WTC11 (cell line): ENCODE data around the gene TMEM186. TPM values are rescaled to one million over a fixed set of nuclear protein-coding genes. Genes with fewer than 3 reads are reported as not detected.

Experiments
- ATAC-seq: fragments of 200-7000 bp; cut with Tn5 transposase; 2 replicates; pipeline ENCODE4 v1.10.0; 2021; ENCODE audit warnings: mild to moderate bottlenecking, moderate library complexity
- CTCF ChIA-PET: fragments of 300-600 bp; sonication (Branson Sonifier 250); formaldehyde crosslinking; loops from one replicate; lab custom pipeline; 2021; ENCODE audit warnings: antibody characterized with exemption; lab: Charles Lee
- POLR2A ChIA-PET: fragments of 350-600 bp; sonication (Branson Sonifier 250); formaldehyde crosslinking; loops from one replicate; lab custom pipeline; 2021; ENCODE audit warnings: antibody characterized with exemption; lab: Charles Lee
- DNase-seq: peaks from one replicate; pipeline ENCODE4 v3.0.0; 2021; ENCODE audit warnings: low spot score
- H3K27ac Mint-ChIP-seq: 2 replicates; pipeline ENCODE4 v1.8.0; 2021; ENCODE audit warnings: mixed read lengths
- H3K27me3 Mint-ChIP-seq: 2 replicates; pipeline ENCODE4 v1.8.0; 2021; ENCODE audit warnings: low read depth, mild to moderate bottlenecking, moderate library complexity, mixed read lengths
- H3K36me3 Mint-ChIP-seq: 2 replicates; pipeline ENCODE4 v1.8.0; 2021; ENCODE audit warnings: mixed read lengths
- H3K4me1 Mint-ChIP-seq: 2 replicates; pipeline ENCODE4 v1.8.0; 2022; ENCODE audit warnings: mixed read lengths
- H3K4me3 Mint-ChIP-seq: 2 replicates; pipeline ENCODE4 v1.8.0; 2021; ENCODE audit warnings: mild to moderate bottlenecking, moderate library complexity, mixed read lengths
- H3K9me3 Mint-ChIP-seq: 2 replicates; pipeline ENCODE4 v1.8.0; 2021; ENCODE audit warnings: mixed read lengths
- AFF4 ChIP-seq: sonication (generic); formaldehyde crosslinking; IDR thresholded peaks from 2 replicates; pipeline ENCODE4 v1.8.1; 2023; ENCODE audit warnings: mild to moderate bottlenecking, missing genetic modification reagents, borderline replicate concordance
- E2F5 ChIP-seq: sonication (generic); formaldehyde crosslinking; IDR thresholded peaks from 2 replicates; pipeline ENCODE4 v1.8.1; 2022; ENCODE audit warnings: mild to moderate bottlenecking, moderate library complexity, missing genetic modification reagents
- EMX1 ChIP-seq: fragments of 250-450 bp; sonication (Bioruptor Pico); IDR thresholded peaks from 2 replicates; pipeline ENCODE4 v1.8.0; 2021; ENCODE audit warnings: mild to moderate bottlenecking
- ESRRA ChIP-seq: sonication (generic); formaldehyde crosslinking; IDR thresholded peaks from 2 replicates; pipeline ENCODE4 v1.8.1; 2022; ENCODE audit warnings: mild to moderate bottlenecking, missing genetic modification reagents, borderline replicate concordance
- FOXK1 ChIP-seq: sonication (generic); formaldehyde crosslinking; IDR thresholded peaks from 2 replicates; pipeline ENCODE4 v1.8.0; 2022; ENCODE audit warnings: mild to moderate bottlenecking, moderate library complexity, missing genetic modification reagents
- GABPB1 ChIP-seq: sonication (generic); formaldehyde crosslinking; IDR thresholded peaks from 2 replicates; pipeline ENCODE4 v1.8.1; 2023; ENCODE audit warnings: mild to moderate bottlenecking, missing genetic modification reagents
- GTF2I ChIP-seq: fragments of 250-450 bp; sonication (Bioruptor Pico); conservative IDR thresholded peaks from 2 replicates; pipeline ENCODE4 v1.4.0; 2021; ENCODE audit warnings: mild to moderate bottlenecking
- IRF2 ChIP-seq: sonication (generic); formaldehyde crosslinking; IDR thresholded peaks from 2 replicates; pipeline ENCODE4 v1.8.0; 2022; ENCODE audit warnings: low read depth, missing genetic modification reagents, borderline replicate concordance
- KAT7 ChIP-seq: sonication (generic); formaldehyde crosslinking; IDR thresholded peaks from 2 replicates; pipeline ENCODE4 v1.8.1; 2023; ENCODE audit warnings: missing genetic modification reagents, mild to moderate bottlenecking, borderline replicate concordance
- NR1H2 ChIP-seq: sonication (generic); formaldehyde crosslinking; IDR thresholded peaks from 2 replicates; pipeline ENCODE4 v1.9.0; 2021; ENCODE audit warnings: mild to moderate bottlenecking, moderate library complexity, missing genetic modification reagents
- PRRX2 ChIP-seq: fragments of 250-450 bp; sonication (Bioruptor Pico); IDR thresholded peaks from 2 replicates; pipeline ENCODE4 v1.8.0; 2021; ENCODE audit warnings: mild to moderate bottlenecking
- ZMAT4 ChIP-seq: fragments of 250-450 bp; sonication (Bioruptor Pico); IDR thresholded peaks from 2 replicates; pipeline ENCODE4 v1.9.0; 2021; ENCODE audit warnings: mild to moderate bottlenecking
- ZNF263 ChIP-seq: sonication (generic); formaldehyde crosslinking; IDR thresholded peaks from 2 replicates; pipeline ENCODE4 v1.8.1; 2022; ENCODE audit warnings: low read depth, mild to moderate bottlenecking, moderate library complexity, missing genetic modification reagents
- ZNF416 ChIP-seq: fragments of 250-450 bp; sonication (Bioruptor Pico); IDR thresholded peaks from 2 replicates; pipeline ENCODE4 v1.9.0; 2021; ENCODE audit warnings: mild to moderate bottlenecking, inconsistent platforms
- ZNF425 ChIP-seq: fragments of 250-450 bp; sonication (Bioruptor Pico); conservative IDR thresholded peaks from 2 replicates; pipeline ENCODE4 v1.9.0; 2021; ENCODE audit warnings: mild to moderate bottlenecking
- total RNA-seq: library from RNA; stranded (reverse); gene quantifications from 3 replicates; pipeline ENCODE4 v1.2.3, GENCODE V29; 2021
- TF ChIP-seq, protein P1 (sequence below): fragments of 250-450 bp; sonication (Bioruptor Pico); IDR thresholded peaks from 2 replicates; pipeline ENCODE4 v1.9.0; 2021; ENCODE audit warnings: moderate library complexity, mild to moderate bottlenecking, inconsistent platforms, borderline replicate concordance
- TF ChIP-seq, protein P2 (sequence below): sonication (generic); formaldehyde crosslinking; IDR thresholded peaks from 2 replicates; pipeline ENCODE4 v1.8.0; 2022; ENCODE audit warnings: mild to moderate bottlenecking, missing genetic modification reagents
- TF ChIP-seq, protein P3 (sequence below): sonication (generic); formaldehyde crosslinking; IDR thresholded peaks from 2 replicates; pipeline ENCODE4 v1.8.0; 2023; ENCODE audit warnings: missing genetic modification reagents
- TF ChIP-seq, protein P4 (sequence below): sonication (generic); formaldehyde crosslinking; IDR thresholded peaks from 2 replicates; pipeline ENCODE4 v1.8.0; 2023; ENCODE audit warnings: missing genetic modification reagents, mild to moderate bottlenecking, borderline replicate concordance

TMEM186 gene
- total RNA-seq, 1 experiment from 2014 or later, result 17.8 TPM

- CTCF ChIA-PET, result no interaction called here
- H3K27ac Mint-ChIP-seq, result no peak overlapping the region
These were observed 22.1 kb downstream of the TMEM186 start for GRCh38 chr16:8775359-8775758.

GRCh38 chr16:8774208-8774607, 23.2 kb downstream of the TMEM186 start:
- ChIA-PET POLR2A (no interaction called here), CTCF (no interaction called here)
- Mint-ChIP-seq H3K27ac (no peak overlapping the region), H3K27me3 (no peaks in the 10 kb centered on the region), H3K9me3 (peaks cover 3% of the 10 kb centered on the region), H3K4me1 (no peaks in the 10 kb centered on the region), H3K36me3 (peaks cover 3% of the 10 kb centered on the region), H3K4me3 (no peak overlapping the region)
- DNase-seq (no peak), ATAC-seq (no peak)
- TF ChIP-seq NR1H2 (CRISPR knock-in tag), result no peak
- TF ChIP-seq KAT7, result no peak
- TF ChIP-seq ZMAT4, result no peak
- TF ChIP-seq GTF2I (CRISPR knock-in tag), result no peak
- no peak for TF ChIP-seq PRRX2 (CRISPR knock-in tag)
- no peak for TF ChIP-seq ZNF416 (CRISPR knock-in tag)
- no peak for TF ChIP-seq IRF2 (CRISPR knock-in tag)
- no peak for TF ChIP-seq ZNF263
- no peak for TF ChIP-seq AFF4
- TF ChIP-seq GABPB1 (CRISPR knock-in tag), result no peak

More at GRCh38 chr16:8775359-8775758, 22.1 kb downstream of the TMEM186 start:
- H3K36me3 Mint-ChIP-seq, result peaks cover 3% of the 10 kb centered on the region
- no peaks in the 10 kb centered on the region for H3K27me3 Mint-ChIP-seq
- no peak overlapping the region for H3K4me3 Mint-ChIP-seq
- DNase-seq (no peak), ATAC-seq (no peak)
- POLR2A ChIA-PET, result no interaction called here
- H3K9me3 Mint-ChIP-seq, result peaks cover 3% of the 10 kb centered on the region
- no peaks in the 10 kb centered on the region for H3K4me1 Mint-ChIP-seq
- no peak for TF ChIP-seq ZNF263
- TF ChIP-seq GTF2I (CRISPR knock-in tag), result peak; percentile 24; the same call in 1 of the 2 replicates

DNA sequence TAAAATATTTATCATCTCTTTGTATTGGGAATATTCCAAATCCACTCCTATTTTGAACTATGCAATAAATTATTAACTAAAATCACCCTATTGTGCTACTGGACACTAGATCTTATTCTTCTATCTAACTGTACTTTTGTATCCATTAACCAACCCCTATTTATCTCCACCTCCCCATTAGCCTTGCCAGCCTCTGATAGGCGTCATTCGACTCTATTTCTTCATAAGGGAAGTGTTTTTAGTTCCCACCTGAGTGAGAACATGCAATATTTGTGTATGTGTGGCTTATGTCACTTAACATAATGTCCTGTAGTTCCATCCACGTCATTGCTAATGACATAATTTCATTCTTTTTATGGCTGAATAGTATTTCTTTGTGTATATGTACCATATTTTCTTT, 23.9 kb downstream of the TMEM186 start:
- ATAC-seq (no peak), DNase-seq (no peak)
- POLR2A ChIA-PET, result no interaction called here
- Mint-ChIP-seq H3K9me3 (peaks cover 3% of the 10 kb centered on the region), H3K27me3 (no peaks in the 10 kb centered on the region), H3K27ac (no peak overlapping the region), H3K4me1 (no peaks in the 10 kb centered on the region), H3K4me3 (no peak overlapping the region), H3K36me3 (peaks cover 3% of the 10 kb centered on the region)
- CTCF ChIA-PET, result no interaction called here
- no peak for TF ChIP-seq EMX1 (CRISPR knock-in tag)
- TF ChIP-seq, protein P1, sequence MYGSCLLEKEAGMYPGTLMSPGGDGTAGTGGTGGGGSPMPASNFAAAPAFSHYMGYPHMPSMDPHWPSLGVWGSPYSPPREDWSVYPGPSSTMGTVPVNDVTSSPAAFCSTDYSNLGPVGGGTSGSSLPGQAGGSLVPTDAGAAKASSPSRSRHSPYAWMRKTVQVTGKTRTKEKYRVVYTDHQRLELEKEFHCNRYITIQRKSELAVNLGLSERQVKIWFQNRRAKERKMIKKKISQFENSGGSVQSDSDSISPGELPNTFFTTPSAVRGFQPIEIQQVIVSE (CRISPR knock-in tag), result no peak
- no peak for TF ChIP-seq PRRX2 (CRISPR knock-in tag)
- TF ChIP-seq, protein P2, sequence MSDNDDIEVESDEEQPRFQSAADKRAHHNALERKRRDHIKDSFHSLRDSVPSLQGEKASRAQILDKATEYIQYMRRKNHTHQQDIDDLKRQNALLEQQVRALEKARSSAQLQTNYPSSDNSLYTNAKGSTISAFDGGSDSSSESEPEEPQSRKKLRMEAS (CRISPR knock-in tag), result no peak
- TF ChIP-seq, protein P3, sequence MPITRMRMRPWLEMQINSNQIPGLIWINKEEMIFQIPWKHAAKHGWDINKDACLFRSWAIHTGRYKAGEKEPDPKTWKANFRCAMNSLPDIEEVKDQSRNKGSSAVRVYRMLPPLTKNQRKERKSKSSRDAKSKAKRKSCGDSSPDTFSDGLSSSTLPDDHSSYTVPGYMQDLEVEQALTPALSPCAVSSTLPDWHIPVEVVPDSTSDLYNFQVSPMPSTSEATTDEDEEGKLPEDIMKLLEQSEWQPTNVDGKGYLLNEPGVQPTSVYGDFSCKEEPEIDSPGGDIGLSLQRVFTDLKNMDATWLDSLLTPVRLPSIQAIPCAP (CRISPR knock-in tag), result no peak
- TF ChIP-seq, protein P4, sequence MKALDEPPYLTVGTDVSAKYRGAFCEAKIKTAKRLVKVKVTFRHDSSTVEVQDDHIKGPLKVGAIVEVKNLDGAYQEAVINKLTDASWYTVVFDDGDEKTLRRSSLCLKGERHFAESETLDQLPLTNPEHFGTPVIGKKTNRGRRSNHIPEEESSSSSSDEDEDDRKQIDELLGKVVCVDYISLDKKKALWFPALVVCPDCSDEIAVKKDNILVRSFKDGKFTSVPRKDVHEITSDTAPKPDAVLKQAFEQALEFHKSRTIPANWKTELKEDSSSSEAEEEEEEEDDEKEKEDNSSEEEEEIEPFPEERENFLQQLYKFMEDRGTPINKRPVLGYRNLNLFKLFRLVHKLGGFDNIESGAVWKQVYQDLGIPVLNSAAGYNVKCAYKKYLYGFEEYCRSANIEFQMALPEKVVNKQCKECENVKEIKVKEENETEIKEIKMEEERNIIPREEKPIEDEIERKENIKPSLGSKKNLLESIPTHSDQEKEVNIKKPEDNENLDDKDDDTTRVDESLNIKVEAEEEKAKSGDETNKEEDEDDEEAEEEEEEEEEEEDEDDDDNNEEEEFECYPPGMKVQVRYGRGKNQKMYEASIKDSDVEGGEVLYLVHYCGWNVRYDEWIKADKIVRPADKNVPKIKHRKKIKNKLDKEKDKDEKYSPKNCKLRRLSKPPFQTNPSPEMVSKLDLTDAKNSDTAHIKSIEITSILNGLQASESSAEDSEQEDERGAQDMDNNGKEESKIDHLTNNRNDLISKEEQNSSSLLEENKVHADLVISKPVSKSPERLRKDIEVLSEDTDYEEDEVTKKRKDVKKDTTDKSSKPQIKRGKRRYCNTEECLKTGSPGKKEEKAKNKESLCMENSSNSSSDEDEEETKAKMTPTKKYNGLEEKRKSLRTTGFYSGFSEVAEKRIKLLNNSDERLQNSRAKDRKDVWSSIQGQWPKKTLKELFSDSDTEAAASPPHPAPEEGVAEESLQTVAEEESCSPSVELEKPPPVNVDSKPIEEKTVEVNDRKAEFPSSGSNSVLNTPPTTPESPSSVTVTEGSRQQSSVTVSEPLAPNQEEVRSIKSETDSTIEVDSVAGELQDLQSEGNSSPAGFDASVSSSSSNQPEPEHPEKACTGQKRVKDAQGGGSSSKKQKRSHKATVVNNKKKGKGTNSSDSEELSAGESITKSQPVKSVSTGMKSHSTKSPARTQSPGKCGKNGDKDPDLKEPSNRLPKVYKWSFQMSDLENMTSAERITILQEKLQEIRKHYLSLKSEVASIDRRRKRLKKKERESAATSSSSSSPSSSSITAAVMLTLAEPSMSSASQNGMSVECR, result no peak
- TF ChIP-seq E2F5, result no peak
- TF ChIP-seq FOXK1 (CRISPR knock-in tag), result no peak
- no peak for TF ChIP-seq ESRRA
- no peak for TF ChIP-seq ZNF425 (CRISPR knock-in tag)
